ENCODE results near the gene IPO4. TPM values are rescaled to one million over a fixed set of nuclear protein-coding genes. Genes with fewer than 3 reads are reported as not detected.

IPO4 gene
- total RNA-seq, 4 donors from 2014 or later: 43.0 to 90.5 (median 58.0) TPM

DNA sequence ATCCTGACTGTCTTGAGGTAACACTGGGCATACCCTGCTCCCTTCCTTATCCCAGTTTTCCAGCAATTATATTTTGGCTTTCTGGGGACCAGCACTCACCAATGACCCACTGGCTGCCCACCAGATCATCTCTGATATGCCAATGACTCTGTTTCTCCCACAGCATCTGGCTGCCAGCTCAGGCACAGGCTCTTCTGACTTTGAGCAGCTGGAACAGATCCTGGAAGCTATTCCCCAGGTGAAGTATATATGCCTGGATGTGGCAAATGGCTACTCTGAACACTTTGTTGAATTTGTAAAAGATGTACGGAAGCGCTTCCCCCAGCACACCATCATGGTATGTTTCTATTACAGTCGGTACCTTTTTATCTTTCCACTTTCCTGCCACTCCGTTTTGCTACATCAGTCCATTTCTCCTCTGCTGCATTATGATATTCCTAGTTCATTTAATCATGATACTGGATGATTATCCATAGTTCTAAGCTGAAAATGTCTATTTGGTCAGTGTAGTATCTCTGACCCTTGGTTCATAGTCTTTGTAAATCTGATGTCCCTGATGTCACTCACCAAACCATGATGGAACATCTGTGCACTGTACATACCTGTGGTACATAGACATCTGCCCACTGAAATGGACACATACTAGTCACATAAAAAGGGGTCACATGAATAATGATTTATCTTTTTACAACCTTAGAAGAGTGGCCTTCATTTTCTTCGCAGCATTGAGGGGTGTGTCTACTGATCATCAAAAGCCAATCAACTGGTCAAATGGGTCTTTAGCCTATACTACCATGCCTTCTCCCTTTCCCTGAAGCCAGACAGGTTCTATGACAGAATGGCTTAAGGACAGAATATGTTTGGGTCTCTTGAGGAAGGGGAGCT is 47.4 kb upstream of the IPO4 start:
- H3K4me3 ChIP-seq: no peak overlapping the region
- H3K4me1 ChIP-seq: peaks cover 59% of the 10 kb centered on the region
- DNase-seq (ENCODE audit: low spot score in 2 of 2): no peak
- H3K36me3 ChIP-seq: peaks cover 53% of the 10 kb centered on the region
- no peak overlapping the region for H3K27ac ChIP-seq
- no peak for TF ChIP-seq POLR2A (IDR thresholded peaks at IDR 0.05)
- TF ChIP-seq EP300 (IDR thresholded peaks at IDR 0.05): no peak
- TF ChIP-seq, protein P1, sequence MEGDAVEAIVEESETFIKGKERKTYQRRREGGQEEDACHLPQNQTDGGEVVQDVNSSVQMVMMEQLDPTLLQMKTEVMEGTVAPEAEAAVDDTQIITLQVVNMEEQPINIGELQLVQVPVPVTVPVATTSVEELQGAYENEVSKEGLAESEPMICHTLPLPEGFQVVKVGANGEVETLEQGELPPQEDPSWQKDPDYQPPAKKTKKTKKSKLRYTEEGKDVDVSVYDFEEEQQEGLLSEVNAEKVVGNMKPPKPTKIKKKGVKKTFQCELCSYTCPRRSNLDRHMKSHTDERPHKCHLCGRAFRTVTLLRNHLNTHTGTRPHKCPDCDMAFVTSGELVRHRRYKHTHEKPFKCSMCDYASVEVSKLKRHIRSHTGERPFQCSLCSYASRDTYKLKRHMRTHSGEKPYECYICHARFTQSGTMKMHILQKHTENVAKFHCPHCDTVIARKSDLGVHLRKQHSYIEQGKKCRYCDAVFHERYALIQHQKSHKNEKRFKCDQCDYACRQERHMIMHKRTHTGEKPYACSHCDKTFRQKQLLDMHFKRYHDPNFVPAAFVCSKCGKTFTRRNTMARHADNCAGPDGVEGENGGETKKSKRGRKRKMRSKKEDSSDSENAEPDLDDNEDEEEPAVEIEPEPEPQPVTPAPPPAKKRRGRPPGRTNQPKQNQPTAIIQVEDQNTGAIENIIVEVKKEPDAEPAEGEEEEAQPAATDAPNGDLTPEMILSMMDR (IDR thresholded peaks at IDR 0.05): no peak
- no peak for TF ChIP-seq POLR2AphosphoS5 (IDR thresholded peaks at IDR 0.05)
- H3K27me3 ChIP-seq: no peaks in the 10 kb centered on the region
- no peaks in the 10 kb centered on the region for H3K9me3 ChIP-seq
- 89% methylated on average over 5 of the region's 5 CpGs for WGBS

DNA sequence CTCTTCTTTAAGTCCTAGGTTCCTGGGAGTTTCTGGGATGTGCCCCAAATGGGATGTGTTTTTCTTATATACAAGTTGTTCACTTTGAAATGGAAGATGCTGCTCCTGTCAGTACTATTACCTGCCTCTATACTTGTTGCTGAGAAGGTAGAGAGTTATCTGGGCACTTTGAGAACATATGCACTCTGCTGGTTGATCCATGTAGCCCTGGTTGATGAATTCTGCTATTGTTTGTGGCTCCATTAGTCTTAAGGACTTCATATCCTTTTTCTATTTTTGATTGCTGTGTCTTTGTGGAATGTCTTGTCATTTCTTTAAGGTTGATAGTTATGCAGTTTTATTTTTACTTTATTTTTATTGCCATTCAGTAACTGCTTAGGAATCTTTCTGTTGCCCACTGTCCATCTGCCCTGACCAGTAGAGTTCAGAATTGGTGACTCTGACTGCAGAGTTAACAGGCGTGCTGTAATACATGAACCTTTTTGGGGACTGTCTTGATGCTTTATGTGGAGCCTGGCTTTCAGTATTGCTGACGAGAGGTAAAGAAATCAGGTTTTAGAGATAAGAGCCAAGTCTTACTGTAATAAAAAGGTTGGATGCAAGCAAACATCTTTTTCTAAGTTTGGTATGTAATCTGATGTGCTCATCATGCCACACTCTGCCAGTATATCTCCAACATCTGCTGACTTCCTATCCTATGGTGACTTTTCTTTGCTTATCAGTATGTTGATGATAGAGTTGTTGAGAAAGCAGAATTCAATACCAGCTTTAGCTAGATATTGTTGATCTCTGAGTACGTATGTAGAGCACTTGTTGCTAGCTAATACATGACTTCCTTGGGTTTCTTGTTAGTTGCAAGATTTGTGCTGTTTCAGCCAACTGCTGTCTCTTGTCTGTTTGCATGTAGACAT is 45.7 kb upstream of the IPO4 start:
- Histone ChIP-seq H3K4me3 (peak overlapping the region; percentile 79), H3K27me3 (no peaks in the 10 kb centered on the region), H3K27ac (no peak overlapping the region), H3K4me1 (peaks cover 48% of the 10 kb centered on the region), H3K36me3 (peaks cover 37% of the 10 kb centered on the region), H3K9me3 (no peaks in the 10 kb centered on the region)
- TF ChIP-seq, protein P1 (IDR thresholded peaks at IDR 0.05): no peak
- no peak for TF ChIP-seq POLR2A (IDR thresholded peaks at IDR 0.05)
- TF ChIP-seq POLR2AphosphoS5 (IDR thresholded peaks at IDR 0.05): no peak
- no peak for TF ChIP-seq EP300 (IDR thresholded peaks at IDR 0.05)
- DNase-seq (ENCODE audit: low spot score in 2 of 2): no peak
- WGBS: 67% methylated on average over 3 of the region's 3 CpGs

DNA sequence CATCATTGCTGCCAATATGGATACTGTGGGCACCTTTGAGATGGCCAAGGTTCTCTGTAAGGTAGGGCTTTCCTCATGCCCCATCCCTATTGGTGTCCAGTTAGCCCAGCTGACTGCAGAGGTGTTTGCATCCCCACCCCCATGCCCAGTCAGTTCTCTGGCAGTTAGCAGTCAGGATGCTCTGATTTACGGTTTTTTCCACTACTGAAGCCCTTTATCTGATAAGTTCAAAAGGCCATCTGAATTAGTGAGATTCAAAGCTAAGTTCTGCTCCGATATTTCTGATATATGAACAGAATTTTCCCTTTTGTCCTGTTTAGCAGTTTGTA is 44.9 kb upstream of the IPO4 start:
- peaks cover 42% of the 10 kb centered on the region for H3K4me1 ChIP-seq
- peak overlapping the region; percentile 79 for H3K4me3 ChIP-seq
- WGBS: 67% methylated on average over 2 of the region's 2 CpGs
- H3K9me3 ChIP-seq: no peaks in the 10 kb centered on the region
- DNase-seq (ENCODE audit: low spot score in 2 of 2): no peak
- H3K27ac ChIP-seq: peak overlapping the region; percentile 87
- no peaks in the 10 kb centered on the region for H3K27me3 ChIP-seq
- TF ChIP-seq EP300 (IDR thresholded peaks at IDR 0.05): no peak
- no peak for TF ChIP-seq POLR2A (IDR thresholded peaks at IDR 0.05)
- TF ChIP-seq, protein P1 (IDR thresholded peaks at IDR 0.05): no peak
- TF ChIP-seq POLR2AphosphoS5 (IDR thresholded peaks at IDR 0.05): no peak
- H3K36me3 ChIP-seq: peaks cover 30% of the 10 kb centered on the region

DNA sequence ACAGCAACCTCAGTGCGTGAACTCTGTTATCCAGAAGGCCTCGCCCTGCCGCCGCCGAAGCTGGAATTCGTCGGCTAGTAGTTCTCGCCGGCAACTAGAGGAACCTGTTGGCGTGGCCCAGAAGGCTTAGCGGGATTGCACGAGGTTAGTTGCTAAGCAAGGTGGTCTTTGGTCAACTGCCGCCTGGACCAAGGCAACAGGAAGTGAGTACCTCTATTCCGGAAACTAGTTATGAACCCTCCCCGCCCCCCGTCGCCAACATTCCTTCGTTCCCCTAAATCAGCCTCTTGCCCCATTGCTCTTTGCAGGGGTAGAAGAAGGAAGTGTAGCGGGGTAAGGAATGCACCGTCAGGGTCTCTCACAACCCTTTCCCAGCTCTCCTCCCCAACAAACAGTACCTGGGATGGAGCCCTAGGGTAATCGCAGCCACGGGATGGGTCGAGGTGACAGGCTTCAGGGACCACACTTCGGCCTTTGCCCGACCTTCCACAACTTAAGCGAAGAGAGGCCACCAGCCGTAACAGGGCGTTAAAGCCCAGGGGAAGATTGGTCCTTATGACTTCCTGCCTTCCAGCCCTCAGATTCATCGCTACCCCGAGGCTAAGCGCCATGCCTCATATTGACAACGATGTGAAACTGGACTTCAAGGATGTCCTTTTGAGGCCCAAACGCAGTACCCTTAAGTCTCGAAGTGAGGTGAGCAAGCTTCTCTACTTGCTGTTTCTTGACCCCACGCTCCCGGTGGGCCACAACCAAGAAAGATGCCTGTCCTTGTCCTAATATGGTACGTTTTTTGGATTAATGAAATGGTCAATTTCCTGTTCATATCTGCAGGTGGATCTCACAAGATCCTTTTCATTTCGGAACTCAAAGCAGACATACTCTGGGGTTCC is 44.3 kb upstream of the IPO4 start, which contains the start of gene GMPR2:
TSS of gene GMPR2 (plus strand) at position 285 of the 893 bp plus-strand sequence. CDS start at position 610, 325 bp downstream.
- H3K4me3 ChIP-seq: peak within 1 kb of the TSS; percentile 79
- no peaks in the 10 kb centered on the region for H3K9me3 ChIP-seq
- TF ChIP-seq, protein P1 (IDR thresholded peaks at IDR 0.05): no peak
- TF ChIP-seq POLR2A (IDR thresholded peaks at IDR 0.05) (peak in 1 of 2 donors; percentile 31), EP300 (IDR thresholded peaks at IDR 0.05) (no peak), POLR2AphosphoS5 (IDR thresholded peaks at IDR 0.05) (peak in 2 of 3 donors; percentile 31 to 62)
- H3K4me1 ChIP-seq: peaks cover 42% of the 10 kb centered on the region
- WGBS: 6% methylated on average over 26 of the region's 38 CpGs
- peak within 1 kb of the TSS; percentile 87 for H3K27ac ChIP-seq
- peaks cover 24% of the 10 kb centered on the region for H3K36me3 ChIP-seq
- no peaks in the 10 kb centered on the region for H3K27me3 ChIP-seq
- no peak for DNase-seq (ENCODE audit: low spot score in 2 of 2)

Data from suprapubic skin (tissue), 4 donors.